Stomach (tissue), 4 donors: Measurements from ENCODE around the gene CALN1.

ENCODE experiments used
- CTCF ChIP-seq, 7 experiments: fragments of 450-650 bp in 4 of 7; fragments of 200-600 bp in 3 of 7; sonication (generic) in 3 of 7; IDR thresholded peaks; one replicate each; pipeline ENCODE4 v1.5.1; 2016 to 2019; ENCODE audit warnings: antibody characterized with exemption in 7 of 7, control low read depth in 2 of 7, mild to moderate bottlenecking in 1 of 7
- EP300 ChIP-seq: sonication (generic); formaldehyde crosslinking; IDR thresholded peaks from one replicate; pipeline ENCODE4 v1.6.1; 2017; ENCODE audit warnings: antibody characterized with exemption
- POLR2A ChIP-seq, 4 donors: fragments of 450-650 bp; IDR thresholded peaks; one replicate each; pipeline ENCODE4 v1.6.1; 2016; ENCODE audit warnings: antibody characterized with exemption in 4 of 4, control low read depth in 2 of 4, mild to moderate bottlenecking in 1 of 4, moderate library complexity in 1 of 4
- POLR2AphosphoS5 ChIP-seq, 3 donors: sonication (generic); formaldehyde crosslinking; IDR thresholded peaks; one replicate each; pipeline ENCODE4 v1.6.1; 2016; ENCODE audit warnings: antibody characterized with exemption in 3 of 3

- TF ChIP-seq CTCF (IDR thresholded peaks at IDR 0.05) (no peak), EP300 (no peak), POLR2AphosphoS5 (IDR thresholded peaks at IDR 0.05) (no peak), POLR2A (IDR thresholded peaks at IDR 0.05) (no peak)
These were observed 439.6 kb downstream of the CALN1 start for GRCh38 chr7:71972534-71972933.
